HCT116 (cell line): ENCODE data around the gene ASRGL1.

Experiments
- CEBPB ChIP-seq: IDR thresholded peaks from 2 replicates; pipeline ENCODE4 v1.6.1; 2012; ENCODE audit warnings: low read depth
- EZH2 ChIP-seq: fragments of 200-600 bp; sonication (generic); IDR thresholded peaks from 2 replicates; pipeline ENCODE4 v1.6.1; 2017; ENCODE audit warnings: antibody characterized with exemption, mixed run types
- EZH2phosphoT487 ChIP-seq: fragments of 200-600 bp; IDR thresholded peaks from 2 replicates; pipeline ENCODE4 v1.6.1; 2018; ENCODE audit warnings: antibody characterized with exemption, borderline replicate concordance
- JUND ChIP-seq: IDR thresholded peaks from 2 replicates; pipeline ENCODE4 v1.6.1; 2012
- MAX ChIP-seq: IDR thresholded peaks from 2 replicates; pipeline ENCODE4 v1.6.1; 2012
- POLR2A ChIP-seq: IDR thresholded peaks from 2 replicates; pipeline ENCODE4 v1.7.0; 2011; ENCODE audit warnings: borderline replicate concordance; ENCODE audit not compliant: insufficient read depth, insufficient read length; ENCODE audit errors: extremely low read depth
- REST ChIP-seq: IDR thresholded peaks from 2 replicates; pipeline ENCODE4 v1.6.1; 2012; ENCODE audit warnings: low read depth
- SIN3A ChIP-seq: IDR thresholded peaks from 2 replicates; pipeline ENCODE4 v1.6.1; 2012; ENCODE audit warnings: low read depth
- TCF7L2 ChIP-seq: IDR thresholded peaks from 2 replicates; pipeline ENCODE4 v1.7.0; 2011; ENCODE audit warnings: borderline replicate concordance, inconsistent platforms; ENCODE audit not compliant: insufficient read depth, insufficient read length; ENCODE audit errors: extremely low read depth
- YY1 ChIP-seq: IDR thresholded peaks from 2 replicates; pipeline ENCODE4 v1.6.1; 2011; ENCODE audit warnings: low read length, low read depth, moderate library complexity, mild to moderate bottlenecking; ENCODE audit not compliant: insufficient replicate concordance; ENCODE audit errors: extremely low read depth
- ZNF274 ChIP-seq: fragments of 200-500 bp; sonication (Bioruptor generic); IDR thresholded peaks from 2 replicates; pipeline ENCODE4 v1.6.1; 2014; ENCODE audit warnings: mild to moderate bottlenecking, low read depth, low read length, inconsistent platforms
- TF ChIP-seq, protein P1 (sequence below), 3 experiments: fragments of 200-600 bp in 1 of 3; sonication (generic) in 1 of 3; IDR thresholded peaks in 2 of 3; conservative IDR thresholded peaks in 1 of 3; 2 replicates each; pipeline ENCODE4 v1.5.1; 2012 to 2017; ENCODE audit warnings: low read depth in 2 of 3, low read length in 2 of 3, antibody characterized with exemption in 1 of 3, borderline replicate concordance in 1 of 3, control low read depth in 1 of 3, mild to moderate bottlenecking in 1 of 3, mixed read lengths in 1 of 3, mixed run types in 1 of 3, moderate library complexity in 1 of 3; ENCODE audit not compliant: insufficient read depth in 1 of 3

- no peak for TF ChIP-seq CEBPB
- TF ChIP-seq POLR2A, result no peak
- TF ChIP-seq MAX, result no peak
- no peak for TF ChIP-seq REST
- no peak for TF ChIP-seq JUND
- no peak for TF ChIP-seq YY1
- no peak for TF ChIP-seq SIN3A
- no peak for TF ChIP-seq EZH2
- TF ChIP-seq, protein P1, sequence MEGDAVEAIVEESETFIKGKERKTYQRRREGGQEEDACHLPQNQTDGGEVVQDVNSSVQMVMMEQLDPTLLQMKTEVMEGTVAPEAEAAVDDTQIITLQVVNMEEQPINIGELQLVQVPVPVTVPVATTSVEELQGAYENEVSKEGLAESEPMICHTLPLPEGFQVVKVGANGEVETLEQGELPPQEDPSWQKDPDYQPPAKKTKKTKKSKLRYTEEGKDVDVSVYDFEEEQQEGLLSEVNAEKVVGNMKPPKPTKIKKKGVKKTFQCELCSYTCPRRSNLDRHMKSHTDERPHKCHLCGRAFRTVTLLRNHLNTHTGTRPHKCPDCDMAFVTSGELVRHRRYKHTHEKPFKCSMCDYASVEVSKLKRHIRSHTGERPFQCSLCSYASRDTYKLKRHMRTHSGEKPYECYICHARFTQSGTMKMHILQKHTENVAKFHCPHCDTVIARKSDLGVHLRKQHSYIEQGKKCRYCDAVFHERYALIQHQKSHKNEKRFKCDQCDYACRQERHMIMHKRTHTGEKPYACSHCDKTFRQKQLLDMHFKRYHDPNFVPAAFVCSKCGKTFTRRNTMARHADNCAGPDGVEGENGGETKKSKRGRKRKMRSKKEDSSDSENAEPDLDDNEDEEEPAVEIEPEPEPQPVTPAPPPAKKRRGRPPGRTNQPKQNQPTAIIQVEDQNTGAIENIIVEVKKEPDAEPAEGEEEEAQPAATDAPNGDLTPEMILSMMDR (IDR thresholded peaks at IDR 0.05 in 2 of 3, conservative IDR thresholded peaks at IDR 0.05 in 1 of 3; ENCODE audit: borderline replicate concordance in 1 of 3, insufficient read depth in 1 of 3, low read depth in 2 of 3, low read length in 2 of 3), result peak; percentile 57 to 72 (median 66)
- no peak for TF ChIP-seq EZH2phosphoT487
- no peak for TF ChIP-seq TCF7L2
- TF ChIP-seq ZNF274, result no peak
These were observed 3.1 kb downstream of the ASRGL1 start for GRCh38 chr11:62340269-62340901.
